HG03520 (cell line): ENCODE data around the gene SLC35F4.

Experiments used
- ATAC-seq: cut with Tn5 transposase; IDR thresholded peaks from one replicate; pipeline ENCODE4 v1.9.1; 2021; ENCODE audit warnings: mild to moderate bottlenecking, moderate library complexity; ENCODE audit not compliant: unreplicated experiment

SLC35F4 gene

GRCh38 chr14:57641776-57642175 lies 224.1 kb downstream of the SLC35F4 start:
- no peak for ATAC-seq

- no peak for ATAC-seq
Measured at GRCh38 chr14:57640036-57640435, 225.9 kb downstream of the SLC35F4 start.

- no peak for ATAC-seq
Measured at GRCh38 chr14:57637901-57638300, 228.0 kb downstream of the SLC35F4 start.

- ATAC-seq, result no peak
Measured at GRCh38 chr14:57634335-57634734, 231.6 kb downstream of the SLC35F4 start.

GRCh38 chr14:57632649-57633048 lies 233.2 kb downstream of the SLC35F4 start:
- no peak for ATAC-seq

- no peak for ATAC-seq
Measured at GRCh38 chr14:57617510-57617909, 248.4 kb downstream of the SLC35F4 start.

- ATAC-seq, result no peak
Measured at GRCh38 chr14:57612946-57613345, 252.9 kb downstream of the SLC35F4 start.

DNA sequence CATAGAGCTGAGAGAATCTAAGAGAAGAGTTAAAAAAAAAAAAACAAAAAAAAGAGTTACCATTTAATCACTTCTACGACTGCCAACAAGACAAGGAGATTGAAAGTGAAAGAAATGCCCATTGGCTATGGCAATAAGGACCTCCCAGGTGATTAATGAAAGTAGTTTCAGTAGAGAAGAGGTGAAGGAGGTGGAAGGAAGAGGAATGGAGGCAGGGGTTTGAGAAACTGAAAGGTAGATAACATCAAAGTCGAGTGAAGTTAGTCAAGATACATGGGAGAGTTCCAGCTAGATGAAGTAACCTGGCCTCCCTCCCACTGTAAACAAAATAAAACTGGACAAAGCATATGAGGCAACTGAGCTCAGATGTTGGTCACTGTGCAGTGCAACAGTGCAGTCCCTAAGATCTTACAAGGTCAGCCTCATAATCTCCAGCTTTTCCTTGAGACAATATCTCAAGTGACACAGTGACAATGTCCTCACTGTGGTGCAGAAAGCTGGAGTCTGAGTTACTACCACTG lies 254.3 kb downstream of the SLC35F4 start:
- ATAC-seq, result no peak

- no peak for ATAC-seq
Measured at GRCh38 chr14:57610631-57611030, 255.3 kb downstream of the SLC35F4 start.

DNA sequence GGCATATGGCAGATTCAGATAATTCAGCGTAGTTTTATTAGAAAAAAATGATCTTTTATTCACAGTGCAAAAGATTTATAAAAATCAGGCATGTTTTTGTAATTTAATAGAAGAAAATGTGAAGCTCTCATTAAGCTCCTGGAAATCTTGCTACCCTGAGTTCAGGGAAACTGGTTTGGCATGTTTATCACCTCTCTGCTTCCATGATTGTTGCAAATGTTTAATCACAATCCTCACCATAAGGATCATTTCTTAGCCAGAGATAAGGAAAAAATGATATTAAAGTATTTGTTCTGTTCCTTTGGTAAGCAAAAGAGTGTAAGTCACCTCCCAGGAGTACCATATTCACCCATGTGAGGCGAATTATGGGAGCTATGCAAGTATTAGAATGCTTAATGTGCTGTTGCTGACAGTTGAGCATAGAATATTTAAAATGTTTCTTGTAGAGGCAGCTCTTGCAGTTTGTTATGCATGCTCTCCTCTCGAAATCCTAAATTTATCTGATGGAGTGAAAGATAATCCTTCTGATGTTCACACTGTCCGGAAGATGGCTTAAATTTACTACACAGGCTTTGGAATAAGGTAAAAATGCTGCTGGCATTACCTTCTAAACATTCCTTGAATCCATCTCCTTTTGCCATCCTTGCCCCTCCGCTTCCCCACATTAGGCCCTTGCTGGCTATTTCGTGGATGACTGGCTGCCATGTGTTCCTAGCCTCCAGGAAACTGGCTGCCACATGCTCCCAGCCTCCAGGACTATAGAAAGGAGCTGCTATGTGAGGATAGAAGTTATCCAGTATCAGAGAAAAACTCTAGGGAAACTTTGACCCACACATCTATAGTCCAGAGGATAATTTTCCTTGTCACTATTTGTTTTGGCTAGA lies 256.5 kb downstream of the SLC35F4 start:
- ATAC-seq, result no peak

- ATAC-seq, result no peak
Measured at GRCh38 chr14:57607086-57607485, 258.8 kb downstream of the SLC35F4 start.

DNA sequence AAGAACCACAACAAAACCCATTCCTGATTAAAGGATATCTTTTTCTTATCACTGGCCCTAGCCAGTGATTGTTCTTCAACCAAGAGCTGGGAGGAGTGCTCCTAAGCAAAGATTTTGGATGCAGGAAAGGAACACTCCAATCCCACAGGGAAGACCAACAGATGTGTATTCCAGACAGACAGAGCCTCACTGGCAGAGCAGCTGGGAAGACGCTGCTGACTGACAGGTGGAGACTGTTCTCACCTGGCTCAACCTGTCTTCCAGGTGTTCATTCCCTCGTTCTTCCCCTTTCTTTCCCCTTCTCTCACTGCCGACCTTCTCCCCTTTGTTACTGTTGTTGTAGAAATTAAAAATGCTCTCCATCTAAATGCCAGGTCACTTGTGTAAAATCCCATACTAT lies 282.5 kb downstream of the SLC35F4 start:
- no peak for ATAC-seq

DNA sequence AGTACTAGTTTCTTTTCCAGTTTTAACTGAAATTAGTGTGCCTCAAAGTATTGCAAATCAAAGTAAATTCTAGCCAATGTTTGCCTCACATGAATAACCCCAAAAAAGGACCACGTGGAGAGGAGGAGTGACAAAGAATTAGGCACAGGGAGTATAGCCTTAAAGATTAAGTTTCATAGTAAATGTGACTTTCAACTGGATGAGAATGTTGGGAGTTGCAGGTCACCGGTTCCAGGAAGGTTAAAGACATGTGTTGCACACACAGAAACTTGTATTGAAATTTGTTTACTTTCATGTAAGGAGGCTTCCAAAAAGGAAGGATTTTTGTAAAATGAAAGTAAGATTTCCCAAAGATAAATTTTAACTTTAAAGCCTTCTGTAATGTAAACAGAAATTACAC lies 283.1 kb downstream of the SLC35F4 start:
- ATAC-seq, result no peak

GRCh38 chr14:57578801-57579200 lies 287.1 kb downstream of the SLC35F4 start:
- no peak for ATAC-seq

- ATAC-seq, result no peak
Measured at GRCh38 chr14:57576498-57576897, 289.4 kb downstream of the SLC35F4 start.

GRCh38 chr14:57575482-57575881 lies 290.4 kb downstream of the SLC35F4 start:
- no peak for ATAC-seq

DNA sequence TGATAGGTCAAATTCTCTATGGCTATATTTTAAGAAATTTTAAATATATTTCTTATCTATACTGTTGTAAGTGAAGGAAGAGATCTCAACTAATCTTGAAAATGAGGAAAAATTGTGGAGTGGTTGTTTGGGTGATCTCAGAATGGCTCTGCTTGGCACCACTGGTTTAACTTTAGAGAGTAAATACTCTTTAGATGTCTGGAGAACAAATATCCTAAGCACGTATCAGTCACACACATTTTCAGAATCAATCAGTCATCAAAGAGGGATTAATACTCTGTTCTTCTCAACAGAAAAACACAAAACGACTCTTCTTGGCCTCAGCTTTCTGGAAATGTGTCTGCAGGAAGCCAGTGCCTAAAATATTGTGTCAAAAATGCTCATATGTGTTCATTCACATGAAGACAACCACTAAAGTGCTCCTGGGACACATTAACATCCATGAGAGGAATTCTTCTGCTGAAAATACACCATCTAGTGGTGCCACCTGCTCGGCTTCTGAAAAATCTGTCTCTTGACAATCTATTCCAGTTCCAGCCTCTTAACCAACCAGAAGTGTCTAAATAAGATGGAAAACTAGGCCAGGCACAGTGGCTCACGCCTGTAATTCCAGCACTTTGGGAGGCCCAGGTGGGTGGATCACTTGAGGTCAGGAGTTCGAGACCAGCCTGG lies 291.1 kb downstream of the SLC35F4 start:
- ATAC-seq, result no peak

DNA sequence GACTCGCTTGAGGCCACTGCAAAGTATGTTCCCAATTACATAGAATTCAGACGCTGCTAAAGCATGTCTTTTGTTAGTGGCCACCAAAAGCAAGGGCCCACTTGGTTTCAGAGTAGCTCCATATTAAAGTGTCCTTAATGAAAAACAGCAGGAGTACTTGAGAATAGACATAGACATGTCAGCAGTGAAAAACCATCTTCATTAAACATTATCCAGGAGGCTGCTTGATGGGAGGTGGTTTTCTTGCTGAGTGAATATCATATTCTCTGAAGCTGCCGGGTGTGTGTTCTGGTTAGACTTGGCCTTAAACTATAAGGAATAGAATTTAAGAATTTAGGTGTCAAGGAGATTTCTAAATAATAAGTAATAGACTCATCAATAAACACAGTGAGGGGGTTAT lies 292.7 kb downstream of the SLC35F4 start:
- ATAC-seq, result no peak

- no peak for ATAC-seq
Measured at GRCh38 chr14:57568554-57568953, 297.3 kb downstream of the SLC35F4 start.

- no peak for ATAC-seq
Measured at GRCh38 chr14:57567220-57567619, 298.7 kb downstream of the SLC35F4 start.

DNA sequence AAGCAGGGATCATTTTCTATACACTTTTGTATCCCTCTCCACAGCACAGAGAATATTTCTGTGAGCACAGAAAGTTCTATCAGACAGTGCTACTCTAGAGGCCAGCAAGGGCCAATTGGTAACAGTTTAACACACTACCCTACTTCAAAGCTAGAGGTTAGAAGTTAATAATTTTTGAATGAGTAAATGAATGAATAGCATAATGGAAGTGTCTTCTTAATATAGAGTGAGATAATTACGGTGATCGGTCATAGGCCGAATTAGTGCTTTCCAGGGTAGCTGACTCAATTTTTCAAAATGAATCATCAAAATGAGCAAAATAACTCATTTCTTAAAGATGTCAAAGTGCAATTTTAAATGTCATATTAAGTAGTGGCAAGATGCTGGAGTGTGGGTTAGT lies 305.2 kb downstream of the SLC35F4 start:
- peak; percentile 78 for ATAC-seq

GRCh38 chr14:57559576-57559975 lies 306.3 kb downstream of the SLC35F4 start:
- ATAC-seq, result no peak
